Activated CD4-positive, alpha-beta T cell treated with anti-CD3 and anti-CD28 coated beads, Interleukin-2, amount 50 U/mL, for 1 hour (primary cell): ENCODE data around the gene SLC17A9.
A peak's percentile ranks its signal among the peaks of the same experiment; 100 is the strongest.

Source experiments
- DNase-seq: peaks from one replicate; pipeline ENCODE4 v3.0.0-alpha.2; 2020

Gene SLC17A9

DNA sequence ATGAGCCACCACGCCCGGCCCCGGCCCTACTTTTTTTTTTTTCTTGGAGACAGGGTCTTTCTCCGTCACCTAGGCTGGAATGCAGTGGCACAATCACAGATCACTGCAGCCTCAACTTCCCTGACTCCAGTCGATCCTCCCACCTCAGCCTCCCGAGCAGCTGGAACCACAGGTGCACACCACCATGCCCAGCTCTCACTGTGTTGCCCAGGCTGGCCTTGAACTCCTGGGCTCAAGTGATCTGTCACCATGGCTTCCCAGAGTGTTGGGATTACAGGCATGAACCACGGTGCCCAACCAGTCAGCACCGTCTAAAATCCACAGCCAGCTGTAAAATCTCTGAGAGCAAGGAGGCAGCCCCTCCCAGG is 17.4 kb downstream of the SLC17A9 start:
- DNase-seq, result no peak

DNA sequence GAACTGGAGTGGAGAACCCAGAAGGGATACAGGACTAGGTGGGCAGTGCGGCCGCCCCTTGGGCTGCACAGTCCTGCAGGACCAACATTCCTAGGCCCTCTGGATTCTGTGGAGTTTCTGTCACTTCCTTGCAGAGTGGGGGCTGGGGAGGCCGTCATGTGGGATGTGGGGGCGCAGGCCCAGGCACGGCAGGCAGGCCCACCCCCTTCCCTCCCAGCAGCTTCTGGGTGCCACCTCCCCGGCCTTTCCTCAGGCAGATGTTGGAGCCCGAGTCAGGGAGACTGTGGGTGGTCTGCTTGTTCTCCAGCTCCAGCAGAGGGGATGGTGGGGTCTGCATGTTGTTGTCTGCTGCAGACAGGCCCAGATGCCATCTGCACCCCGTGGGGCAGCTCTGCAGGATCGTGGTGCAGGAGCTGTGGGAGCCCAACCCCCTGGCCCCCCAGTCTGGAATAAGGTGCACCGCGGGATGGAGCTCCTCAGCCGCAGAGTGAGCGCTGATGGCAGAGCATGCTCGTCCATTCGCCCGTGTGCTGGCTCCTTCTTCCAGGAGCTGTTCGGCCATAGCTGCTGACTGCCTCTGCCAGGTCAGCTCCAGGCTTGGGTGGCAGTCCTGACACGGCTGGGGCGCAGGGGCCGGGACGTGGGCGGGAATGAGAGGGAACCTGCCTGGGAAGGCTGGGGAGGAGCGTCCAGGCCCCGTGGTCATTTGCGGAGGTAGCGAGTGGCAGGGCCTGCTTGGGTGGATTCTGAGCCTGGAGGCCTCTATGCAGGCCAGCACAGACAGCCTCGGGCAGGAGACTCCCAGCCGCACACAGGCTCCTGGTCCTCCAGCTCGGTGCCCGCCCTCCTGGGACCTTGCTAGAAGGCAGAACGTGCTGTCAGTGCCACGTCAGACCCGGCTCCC is 18.1 kb downstream of the SLC17A9 start:
- no peak for DNase-seq

DNA sequence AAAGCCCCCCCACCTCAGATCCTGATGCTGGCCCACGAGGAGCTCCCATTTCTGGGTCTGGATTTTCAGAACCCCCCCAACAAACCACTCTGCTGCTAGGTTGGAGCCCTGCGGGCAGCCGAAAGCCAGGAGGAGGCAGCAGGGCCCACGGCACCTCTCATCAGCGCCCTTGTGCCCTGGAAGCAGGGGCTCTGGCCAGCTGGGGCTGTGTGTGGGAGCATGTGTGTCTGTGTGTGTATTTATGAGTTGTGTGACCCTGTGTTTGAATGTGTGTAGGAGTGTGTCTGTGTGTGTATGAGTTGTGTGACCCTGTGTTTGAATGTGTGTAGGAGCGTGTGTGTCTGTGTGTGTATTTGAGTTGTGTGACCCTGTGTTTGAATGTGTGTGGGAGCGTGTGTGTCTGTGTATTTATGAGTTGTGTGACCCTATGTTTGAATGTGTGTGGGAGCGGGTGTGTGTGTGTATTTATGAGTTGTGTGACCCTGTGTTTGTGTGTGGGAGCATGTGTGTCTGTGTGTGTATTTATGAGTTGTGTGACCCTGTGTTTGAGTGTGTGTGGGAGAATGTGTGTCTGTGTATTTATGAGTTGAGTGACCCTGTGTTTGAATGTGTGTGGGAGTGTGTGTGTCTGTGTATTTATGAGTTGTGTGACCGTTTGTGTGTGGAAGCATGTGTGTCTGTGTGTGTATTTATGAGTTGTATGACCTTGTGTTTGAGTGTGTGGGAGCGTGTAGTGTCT is 18.9 kb downstream of the SLC17A9 start:
- no peak for DNase-seq

DNA sequence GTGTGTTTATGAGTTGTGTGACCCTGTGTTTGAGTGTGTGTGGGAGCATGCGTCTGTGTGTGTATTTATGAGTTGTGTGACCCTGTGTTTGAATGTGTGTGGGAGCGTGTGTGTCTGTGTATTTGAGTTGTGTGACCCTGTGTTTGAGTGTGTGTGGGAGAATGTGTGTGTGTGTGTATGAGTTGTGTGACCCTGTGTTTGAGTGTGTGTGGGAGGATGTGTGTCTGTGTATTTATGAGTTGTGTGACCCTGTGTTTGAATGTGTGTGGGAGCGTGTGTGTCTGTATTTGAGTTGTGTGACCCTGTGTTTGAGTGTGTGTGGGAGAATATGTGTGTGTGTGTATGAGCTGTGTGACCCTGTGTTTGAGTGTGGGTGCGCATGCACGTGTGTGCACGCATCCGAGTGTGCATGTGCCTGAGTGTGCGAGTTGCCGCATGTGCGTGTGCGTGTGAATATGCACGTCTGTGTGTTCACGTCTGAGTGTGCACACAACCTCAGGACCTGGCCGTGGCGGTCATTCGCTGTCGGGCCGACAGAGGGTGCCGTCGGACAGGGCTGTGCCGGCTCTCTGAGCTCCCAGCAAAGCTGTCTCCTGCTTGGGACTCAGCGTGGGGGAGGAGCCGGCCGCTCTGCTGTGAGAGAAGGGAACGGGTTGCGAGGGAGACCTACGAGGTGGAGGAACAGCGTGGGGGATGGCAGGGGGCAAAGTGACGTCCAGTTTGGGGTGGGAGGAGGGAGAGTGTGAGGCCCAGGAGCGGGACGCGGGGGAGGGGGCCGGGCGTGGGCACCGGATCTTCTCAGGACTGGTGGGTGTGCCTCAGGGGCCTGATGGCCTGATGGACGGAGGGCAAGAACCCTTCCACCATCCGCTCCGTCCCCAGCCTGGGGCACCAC is 19.7 kb downstream of the SLC17A9 start:
- peak; percentile 88 for DNase-seq

DNA sequence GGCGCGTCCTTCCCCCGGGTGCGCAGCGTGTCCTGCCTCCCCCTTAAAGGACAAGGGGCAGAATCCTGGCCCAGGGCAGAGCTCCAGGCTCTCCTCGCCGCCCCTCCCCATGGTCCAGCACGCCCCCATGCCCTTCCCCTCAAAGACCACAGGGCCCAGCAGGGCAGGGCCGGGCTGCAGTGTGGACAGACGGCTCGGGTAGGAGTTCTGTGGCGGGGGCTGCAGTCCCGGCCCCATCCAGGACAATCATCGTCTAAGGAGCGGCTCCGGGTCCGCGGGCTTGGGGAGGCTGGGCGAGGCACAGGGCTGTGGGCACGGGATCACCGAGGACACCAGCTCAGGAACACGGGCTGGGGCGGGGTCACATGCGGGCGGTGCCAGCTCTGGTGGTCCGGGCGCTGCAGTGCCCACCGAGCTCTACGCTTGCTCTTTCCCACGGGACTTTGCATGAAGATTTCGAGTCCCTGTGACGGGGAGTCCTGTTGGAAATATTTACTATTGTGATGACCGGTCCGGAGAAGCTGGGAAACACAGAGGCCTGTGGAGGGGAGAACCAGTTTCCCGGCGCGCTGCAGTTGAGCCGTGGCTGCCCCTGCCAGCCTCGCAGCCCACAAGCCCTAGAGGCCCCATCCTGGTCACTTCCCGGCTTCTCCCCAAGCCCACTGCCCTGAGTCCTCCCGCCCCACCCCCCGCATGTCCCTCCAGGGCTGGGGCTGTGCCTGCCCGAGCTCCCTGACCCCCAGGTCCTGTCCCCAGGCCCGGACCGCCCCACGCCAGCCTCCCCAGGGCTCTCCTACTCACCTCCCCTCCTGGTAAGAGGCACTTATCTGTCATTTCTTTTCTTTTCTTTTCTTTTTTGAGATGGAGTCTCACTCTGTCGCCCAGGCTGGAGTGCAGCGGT is 20.6 kb downstream of the SLC17A9 start:
- DNase-seq, result no peak

DNA sequence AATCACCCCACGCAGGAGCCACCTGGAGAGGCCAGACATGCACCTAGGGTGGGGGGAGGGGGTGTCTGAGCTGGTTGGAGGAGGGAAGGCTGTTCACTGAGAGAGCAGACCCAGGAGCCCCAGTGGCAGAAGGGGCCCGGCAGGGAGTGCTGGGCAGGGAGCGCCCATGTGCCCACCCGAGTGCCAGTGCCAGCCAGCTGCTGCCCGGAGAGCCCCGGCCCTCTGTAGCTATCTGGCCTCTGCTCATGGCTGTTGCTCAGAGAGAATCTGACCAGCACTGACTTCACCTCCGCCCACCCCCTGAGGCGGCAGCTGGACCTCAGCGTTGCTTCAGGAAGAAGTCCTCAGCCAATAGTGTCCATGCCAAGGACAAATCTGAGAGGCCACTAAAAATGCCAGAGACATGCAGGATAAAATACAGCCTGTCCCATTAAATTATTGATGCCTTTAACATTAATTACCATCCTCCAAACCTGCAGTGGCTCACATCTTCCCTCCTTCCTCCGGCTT is 22.8 kb downstream of the SLC17A9 start:
- DNase-seq, result no peak

DNA sequence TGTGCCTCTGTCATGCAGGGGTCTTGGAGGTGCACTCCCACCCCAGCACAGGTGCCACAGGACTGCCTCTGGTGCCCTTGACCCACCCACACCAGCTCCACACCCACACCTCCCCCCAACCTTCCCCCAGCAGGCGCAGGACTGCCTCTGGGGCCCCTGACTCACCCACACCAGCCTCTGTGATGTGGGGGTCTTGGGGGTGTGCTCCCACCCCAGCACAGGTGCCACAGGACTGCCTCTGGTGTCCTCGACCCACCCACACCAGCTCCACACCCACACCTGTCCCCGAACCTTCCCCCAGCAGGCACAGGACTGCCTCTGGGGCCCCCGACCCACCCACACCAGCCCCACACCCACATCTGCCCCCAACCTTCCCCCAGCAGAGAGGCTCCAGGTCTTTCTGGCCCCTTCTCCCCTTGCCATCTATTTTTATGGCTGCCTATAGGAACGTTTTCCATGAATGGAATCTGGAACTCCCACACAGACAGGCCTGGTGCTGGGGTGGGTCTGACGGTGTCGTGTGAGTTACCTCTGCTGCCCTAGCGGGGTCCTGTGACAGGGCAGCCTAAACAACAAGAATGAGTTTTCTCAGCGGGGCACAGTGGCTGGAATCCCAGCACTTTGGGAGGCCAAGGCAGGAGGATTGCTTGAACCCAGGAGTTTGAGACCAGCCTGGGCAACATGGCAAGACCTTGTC is 23.5 kb downstream of the SLC17A9 start:
- DNase-seq, result no peak

DNA sequence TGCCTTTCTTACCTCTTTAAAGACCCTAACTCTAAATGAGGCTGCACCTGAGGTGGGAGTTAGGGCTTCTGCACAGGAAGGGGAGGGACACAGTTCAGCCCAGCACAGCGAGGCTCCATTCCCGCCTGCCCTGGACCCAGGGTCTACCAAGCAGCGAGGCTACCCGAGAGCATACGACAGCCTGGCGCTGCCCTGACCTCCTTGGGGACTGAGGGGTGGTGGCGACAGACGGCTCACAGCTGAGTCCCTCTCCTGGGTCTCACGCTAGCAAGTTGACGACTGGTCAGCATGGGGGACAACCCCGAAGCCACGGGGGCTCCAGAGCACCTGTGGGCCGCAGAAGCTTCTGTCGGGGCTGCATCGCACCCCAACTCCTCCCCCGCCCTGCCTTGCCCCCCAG is 24.4 kb downstream of the SLC17A9 start:
- DNase-seq, result no peak

DNA sequence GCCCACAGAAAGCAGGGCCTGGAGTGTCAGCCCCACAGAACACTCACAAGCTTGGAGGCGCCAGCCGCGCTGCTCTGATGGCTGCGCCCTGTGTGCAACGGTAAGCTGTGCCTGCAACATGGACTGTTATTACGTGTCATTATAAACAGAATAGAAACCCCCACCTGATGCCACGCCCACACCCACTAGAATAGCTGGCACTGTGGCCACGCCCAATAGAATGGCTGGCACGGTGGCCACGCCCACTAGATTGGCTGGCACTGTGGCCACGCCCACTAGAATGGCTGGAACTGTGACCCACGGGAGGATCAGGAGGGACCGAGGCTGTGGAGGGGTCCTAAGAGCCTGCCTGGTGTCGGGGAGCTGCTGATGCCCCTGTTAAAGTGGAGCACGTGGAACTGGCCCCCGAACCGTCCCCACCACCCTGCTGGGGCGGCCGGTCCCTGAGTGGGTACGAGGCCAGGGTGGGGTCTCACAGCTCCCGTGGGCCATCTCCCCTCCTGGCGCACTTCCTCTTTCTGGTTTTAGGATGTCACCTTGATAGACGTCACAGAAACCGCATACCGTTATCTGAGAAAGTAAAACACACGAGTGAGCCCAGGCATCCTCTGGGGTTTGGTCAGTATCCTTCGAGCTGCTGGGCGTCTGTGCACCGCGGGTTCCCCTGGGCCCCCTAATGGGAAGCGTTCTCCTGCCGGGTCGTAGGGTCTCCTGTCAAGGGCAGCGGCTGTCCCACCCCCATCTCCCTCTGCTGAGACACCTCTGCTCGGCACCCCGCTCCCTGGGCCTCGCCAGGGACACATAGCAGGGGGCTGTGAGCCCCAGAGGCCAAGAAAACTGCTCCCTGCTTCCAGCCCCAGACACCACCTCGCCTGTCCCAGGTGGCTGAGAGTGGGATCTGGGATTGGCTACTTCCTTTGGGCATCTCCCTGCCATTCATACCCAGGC is 25.4 kb downstream of the SLC17A9 start:
- DNase-seq, result peak; percentile 87

DNA sequence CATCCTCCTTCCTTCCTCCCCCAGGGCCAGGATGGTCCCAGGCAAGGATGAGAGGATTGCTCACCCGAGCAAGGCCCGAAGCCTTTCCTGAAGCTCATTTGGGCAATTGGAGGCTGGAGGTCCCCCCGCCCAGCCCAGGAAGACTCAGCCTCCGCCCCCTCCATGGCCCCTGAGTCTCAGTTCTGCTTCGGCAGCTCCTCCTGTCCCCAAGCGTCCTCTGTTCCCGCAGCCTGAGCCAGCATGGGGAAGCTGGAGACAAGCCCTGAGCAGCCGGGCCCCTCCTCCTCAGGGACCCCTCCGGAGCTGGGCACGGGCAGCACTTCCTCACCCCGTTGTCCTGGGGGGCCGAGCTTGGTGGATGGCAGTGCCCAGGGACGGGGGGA is 26.0 kb downstream of the SLC17A9 start:
- no peak for DNase-seq

DNA sequence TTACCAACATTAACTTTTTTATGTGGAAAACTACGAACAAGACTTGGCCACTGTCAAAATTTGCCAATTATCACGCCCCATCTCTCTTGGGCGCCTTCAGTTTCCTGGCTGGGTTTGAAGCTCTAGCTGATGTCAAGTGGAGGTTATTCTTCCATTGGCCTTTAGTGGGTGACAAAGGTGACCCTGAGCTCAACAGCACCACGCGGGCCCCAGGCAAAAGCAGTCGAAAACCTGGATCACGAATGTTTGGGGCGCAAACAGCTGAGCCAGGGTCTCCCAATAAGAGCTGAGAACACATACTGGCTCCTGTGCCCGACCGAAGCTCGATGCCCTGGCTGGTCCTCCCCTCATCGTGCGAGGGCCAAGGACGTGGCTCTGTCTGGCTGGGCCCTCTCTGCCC is 26.8 kb downstream of the SLC17A9 start:
- DNase-seq, result no peak

DNA sequence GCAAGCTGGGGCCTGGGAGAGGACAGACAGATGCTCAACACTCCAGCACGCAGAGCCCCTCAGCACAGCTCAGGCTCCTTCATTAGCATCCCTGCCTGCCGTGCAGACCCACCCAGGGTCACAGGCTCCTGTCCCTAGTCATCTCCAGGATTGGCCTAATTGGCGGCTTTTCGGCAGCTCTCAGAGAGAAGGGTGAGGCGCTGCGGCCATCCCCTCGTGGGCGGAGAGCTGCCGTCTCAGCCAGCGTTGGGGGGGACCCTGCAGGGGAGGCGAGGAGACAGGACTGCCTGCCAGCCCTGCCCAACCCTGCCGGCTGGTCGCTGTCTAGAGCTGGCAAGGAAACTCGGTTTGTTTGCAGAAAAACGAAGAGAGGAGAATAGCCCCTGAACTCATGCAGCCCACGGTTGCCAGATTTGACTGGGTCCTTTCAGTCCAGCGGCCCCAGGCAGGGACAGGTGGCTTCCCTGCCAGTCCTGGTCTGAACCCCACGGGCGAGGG is 27.4 kb downstream of the SLC17A9 start:
- DNase-seq, result no peak

DNA sequence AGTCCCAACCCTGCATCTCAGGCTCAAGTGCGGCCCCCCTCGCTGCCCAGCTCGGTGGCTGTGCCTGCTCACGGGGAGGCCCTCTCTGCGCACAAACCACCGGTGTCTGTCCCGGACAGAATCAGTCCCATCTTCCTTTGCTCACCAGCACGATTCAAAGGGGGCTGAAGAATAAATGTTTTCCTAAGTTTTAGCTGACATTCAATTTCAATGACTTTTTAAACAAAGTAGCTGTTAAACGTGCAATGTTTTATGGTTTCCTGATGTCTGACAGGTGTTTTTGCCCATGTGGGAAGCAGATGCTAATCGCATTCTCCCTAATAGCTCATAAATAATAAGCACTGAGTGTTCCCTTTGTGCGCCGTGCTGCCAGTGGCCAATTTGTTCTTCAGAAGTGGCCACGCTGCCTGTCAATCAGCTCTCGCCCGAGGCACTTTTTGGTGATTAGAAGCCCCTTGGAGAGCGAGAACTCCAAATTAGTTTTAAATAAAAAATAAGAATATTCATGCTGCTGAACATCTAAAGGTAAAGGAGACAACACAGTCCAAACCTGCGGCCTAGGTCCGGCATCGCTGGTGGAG is 28.0 kb downstream of the SLC17A9 start:
- no peak for DNase-seq

DNA sequence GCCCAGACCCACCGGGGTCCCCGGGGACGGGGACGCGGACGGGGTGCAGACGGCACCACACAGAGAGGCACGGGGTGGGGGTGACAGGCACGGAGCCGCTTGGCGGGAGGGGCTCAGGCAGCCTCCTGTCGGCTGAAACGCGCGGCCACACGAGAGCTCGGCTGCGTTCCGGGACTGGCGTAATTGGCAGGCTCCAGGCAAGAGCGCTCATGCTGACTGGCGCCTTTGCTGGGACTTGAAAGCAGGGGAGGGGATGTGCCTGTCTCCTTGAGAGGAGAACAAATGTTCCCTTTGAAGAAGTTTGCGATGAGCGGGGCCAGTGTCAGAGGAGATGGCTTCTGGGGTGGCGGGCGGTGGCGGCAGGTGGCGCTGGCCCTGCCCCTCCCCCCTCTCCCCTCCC is 28.5 kb downstream of the SLC17A9 start:
- DNase-seq, result peak; percentile 63

DNA sequence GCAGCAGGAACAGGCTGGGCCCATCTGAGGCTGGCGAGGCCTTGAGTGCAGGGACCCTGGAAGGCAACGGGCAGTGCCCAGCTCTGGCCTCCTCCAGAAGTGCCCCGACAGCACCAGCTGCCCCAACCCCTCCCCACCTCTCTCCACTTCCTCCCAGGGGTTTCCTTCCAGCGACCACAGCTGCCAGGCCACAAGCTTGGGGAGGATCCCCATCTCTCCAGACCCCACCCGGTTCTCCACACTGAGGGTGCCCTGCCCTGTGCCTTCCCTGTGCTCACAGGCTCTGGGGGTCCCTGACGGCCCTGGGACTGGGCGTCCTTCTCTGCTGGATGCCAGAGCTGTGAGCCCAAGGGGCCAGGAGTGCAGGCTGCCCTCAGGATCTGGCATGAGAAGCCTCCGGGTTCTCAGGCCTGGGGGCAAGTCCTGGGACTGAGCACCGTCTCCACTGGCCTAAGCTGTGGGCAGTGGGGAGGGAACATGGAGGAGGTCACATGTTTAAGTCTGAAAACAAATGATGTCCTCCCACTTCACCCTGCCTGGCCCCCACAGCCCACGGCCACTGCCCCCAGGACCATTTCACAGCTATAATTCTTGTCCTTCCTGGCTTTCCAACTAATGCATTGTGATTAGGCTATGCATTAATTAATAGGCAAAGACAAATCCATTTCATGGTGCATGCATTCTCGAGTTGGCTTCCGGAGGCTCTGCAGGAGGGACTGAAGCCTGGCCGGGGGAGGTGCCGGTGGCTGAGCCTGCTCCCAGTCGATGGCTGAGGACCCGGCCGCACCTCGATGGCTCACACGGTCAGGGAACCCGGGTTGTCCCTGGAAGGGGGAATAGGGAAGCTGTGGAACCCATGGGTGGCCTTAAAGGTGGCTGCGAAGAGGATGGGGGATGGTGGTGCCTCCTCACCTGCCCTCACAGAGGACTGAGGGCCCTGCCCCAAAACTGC is 29.9 kb downstream of the SLC17A9 start:
- DNase-seq, result no peak

DNA sequence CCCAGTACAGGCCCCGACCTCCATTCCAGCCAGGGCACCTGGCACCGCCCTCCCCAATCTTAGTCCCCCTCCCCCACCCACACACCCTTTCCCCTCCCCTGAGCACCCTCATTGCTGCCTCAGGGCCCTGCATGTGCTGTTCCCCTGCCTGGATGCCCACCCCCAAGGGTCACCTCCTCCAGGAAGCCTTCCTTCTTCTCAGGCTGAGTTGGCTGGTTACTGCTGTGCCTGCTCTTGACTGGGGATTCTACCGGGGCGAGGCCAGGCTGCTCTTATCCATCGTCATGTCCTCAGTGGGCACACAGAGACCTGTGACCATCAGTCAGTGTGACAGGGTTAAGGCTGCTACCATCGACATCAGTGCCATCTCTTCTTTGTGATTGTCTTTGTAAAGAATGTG is 30.7 kb downstream of the SLC17A9 start:
- DNase-seq, result no peak

DNA sequence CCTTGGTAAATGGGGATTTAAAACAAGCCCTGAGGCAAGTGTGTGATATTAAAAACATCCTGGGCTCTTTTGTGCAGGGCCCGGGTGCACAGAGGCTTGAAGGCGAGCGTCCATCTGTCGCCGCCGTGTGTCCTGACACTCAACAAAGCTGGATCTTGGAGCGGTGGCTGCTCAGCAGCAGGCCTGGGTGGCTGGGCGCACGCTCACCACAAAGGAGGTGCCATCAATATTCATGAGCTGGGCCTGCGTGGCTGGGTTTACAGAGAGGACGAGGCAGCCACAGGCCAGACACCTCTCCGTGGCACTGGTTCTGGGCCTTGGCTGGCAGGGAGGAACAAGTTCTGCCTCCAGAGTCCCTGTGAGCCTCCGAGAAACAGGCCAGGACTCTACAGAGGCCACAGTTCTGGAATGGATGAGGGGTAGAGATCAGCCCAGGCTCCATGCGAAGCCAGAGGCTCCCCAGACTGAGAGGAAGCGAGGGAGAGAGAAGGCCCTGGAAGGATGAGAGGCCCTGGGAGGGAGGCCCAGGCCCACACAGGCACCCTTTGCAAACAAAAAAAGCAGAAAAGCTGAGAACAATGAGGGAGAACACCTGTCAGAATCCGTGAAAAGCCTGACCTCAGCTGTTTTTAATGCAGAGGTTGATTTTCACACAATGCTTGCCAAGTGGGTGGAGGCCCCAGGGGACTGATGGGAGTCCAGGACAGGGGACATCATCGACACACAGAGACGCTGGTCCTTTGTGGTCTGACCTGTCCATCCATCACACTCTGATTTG is 32.3 kb downstream of the SLC17A9 start:
- DNase-seq, result no peak

DNA sequence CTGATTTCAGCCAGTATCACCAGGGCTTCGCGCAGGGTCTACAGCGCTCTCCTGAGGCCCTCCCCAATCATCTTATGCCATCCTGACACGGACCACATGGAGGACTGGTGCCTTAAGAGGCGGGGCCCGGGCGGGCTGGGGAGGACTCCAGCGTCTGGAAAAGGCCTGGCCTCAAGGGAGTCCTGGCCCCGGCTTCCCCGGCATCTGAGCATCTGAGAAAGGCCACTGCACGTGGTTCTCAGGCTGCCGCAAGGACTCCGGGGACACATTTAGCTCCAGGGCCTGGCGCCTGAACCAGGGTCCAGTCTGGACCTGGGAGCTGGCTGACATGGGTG is 32.9 kb downstream of the SLC17A9 start:
- DNase-seq, result no peak
